Measurements from ENCODE around the gene ETV3L. TPM values are rescaled to one million over a fixed set of nuclear protein-coding genes. Genes with fewer than 3 reads are reported as not detected.

Gene ETV3L
- total RNA-seq, 1 experiment from 2014 or later, result 0.13 TPM

DNA sequence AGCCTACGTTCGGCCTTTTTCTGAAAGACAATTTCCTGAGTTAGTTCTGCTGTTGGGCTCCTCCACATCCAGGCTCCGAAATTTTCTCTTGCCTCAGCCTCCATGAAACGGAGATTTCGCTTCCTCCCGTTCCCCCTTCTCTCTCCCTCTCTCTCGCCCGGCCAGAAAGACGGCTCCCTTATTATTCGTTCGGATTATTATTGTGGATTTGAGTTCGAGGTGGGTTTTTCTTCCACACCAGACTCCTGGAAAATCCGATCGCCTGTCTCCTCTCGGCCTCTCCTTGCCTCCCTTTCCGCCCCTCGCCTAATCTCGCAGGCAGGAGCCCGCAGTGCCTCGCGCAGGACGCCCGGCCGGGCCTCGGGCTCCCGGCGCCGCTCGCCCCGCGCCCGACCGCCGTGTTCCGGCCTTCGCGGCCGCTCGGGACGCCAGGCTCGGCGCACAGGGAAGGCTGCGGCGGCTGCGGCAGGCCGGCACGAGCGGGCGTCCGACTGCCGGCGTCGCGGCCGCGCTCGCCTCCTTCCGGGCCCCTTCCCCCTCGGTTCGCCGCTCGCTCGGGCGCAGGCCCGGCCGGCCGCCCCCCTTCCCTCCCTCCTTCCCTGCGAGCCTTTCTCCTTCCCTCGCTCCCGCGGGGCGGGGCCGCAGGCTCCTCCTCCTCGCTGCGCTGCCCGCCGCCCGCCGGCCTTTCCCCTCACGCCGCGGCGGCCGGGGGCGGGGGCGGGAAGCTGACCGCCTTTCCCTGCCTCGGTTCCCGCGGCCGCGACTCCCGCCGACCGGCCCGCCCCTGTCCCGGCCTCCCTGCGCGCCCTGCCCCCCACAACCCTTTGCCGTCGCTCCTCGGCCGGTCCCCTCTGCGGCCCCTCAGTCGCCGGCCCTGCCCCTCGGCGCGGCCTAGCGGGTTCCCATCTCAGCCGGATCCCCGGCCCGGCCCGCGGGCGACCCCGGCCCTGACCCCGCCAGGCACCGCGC, 54.1 kb downstream of the ETV3L start, which contains the start of gene ARHGEF11 (continued):
- TF ChIP-seq, protein P1, sequence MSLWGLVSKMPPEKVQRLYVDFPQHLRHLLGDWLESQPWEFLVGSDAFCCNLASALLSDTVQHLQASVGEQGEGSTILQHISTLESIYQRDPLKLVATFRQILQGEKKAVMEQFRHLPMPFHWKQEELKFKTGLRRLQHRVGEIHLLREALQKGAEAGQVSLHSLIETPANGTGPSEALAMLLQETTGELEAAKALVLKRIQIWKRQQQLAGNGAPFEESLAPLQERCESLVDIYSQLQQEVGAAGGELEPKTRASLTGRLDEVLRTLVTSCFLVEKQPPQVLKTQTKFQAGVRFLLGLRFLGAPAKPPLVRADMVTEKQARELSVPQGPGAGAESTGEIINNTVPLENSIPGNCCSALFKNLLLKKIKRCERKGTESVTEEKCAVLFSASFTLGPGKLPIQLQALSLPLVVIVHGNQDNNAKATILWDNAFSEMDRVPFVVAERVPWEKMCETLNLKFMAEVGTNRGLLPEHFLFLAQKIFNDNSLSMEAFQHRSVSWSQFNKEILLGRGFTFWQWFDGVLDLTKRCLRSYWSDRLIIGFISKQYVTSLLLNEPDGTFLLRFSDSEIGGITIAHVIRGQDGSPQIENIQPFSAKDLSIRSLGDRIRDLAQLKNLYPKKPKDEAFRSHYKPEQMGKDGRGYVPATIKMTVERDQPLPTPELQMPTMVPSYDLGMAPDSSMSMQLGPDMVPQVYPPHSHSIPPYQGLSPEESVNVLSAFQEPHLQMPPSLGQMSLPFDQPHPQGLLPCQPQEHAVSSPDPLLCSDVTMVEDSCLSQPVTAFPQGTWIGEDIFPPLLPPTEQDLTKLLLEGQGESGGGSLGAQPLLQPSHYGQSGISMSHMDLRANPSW (CRISPR knock-in tag; conservative IDR thresholded peaks at IDR 0.05; ENCODE audit: low read depth), result no peak
- TF ChIP-seq GTF2I (CRISPR knock-in tag; conservative IDR thresholded peaks at IDR 0.05) (no peak), TEAD1 (CRISPR knock-in tag; IDR thresholded peaks at IDR 0.05) (no peak), ZBTB21 (CRISPR knock-in tag; IDR thresholded peaks at IDR 0.05; ENCODE audit: borderline replicate concordance) (0 out of 2 replicates have a peak, but pooled peaks have one; percentile 11), ZNF232 (CRISPR knock-in tag; IDR thresholded peaks at IDR 0.05) (no peak), PRRX2 (CRISPR knock-in tag; IDR thresholded peaks at IDR 0.05) (no peak), TP53 (CRISPR knock-in tag; IDR thresholded peaks at IDR 0.05) (no peak), ESRRA (CRISPR knock-in tag; IDR thresholded peaks at IDR 0.05; ENCODE audit: borderline replicate concordance) (peak; percentile 30; the same call in 1 of the 2 replicates), NR3C1 (CRISPR knock-in tag; conservative IDR thresholded peaks at IDR 0.05; ENCODE audit: low read depth) (no peak), NR2C2 (CRISPR knock-in tag; IDR thresholded peaks at IDR 0.05) (no peak), HMGA2 (CRISPR knock-in tag; IDR thresholded peaks at IDR 0.05) (no peak), ZNF219 (CRISPR knock-in tag; IDR thresholded peaks at IDR 0.05; ENCODE audit: borderline replicate concordance) (no peak), CREB1 (CRISPR knock-in tag; IDR thresholded peaks at IDR 0.05) (no peak), EMX1 (CRISPR knock-in tag; IDR thresholded peaks at IDR 0.05) (no peak), SP1 (CRISPR knock-in tag; conservative IDR thresholded peaks at IDR 0.05) (peak; percentile 74)
- TF ChIP-seq, protein P2, sequence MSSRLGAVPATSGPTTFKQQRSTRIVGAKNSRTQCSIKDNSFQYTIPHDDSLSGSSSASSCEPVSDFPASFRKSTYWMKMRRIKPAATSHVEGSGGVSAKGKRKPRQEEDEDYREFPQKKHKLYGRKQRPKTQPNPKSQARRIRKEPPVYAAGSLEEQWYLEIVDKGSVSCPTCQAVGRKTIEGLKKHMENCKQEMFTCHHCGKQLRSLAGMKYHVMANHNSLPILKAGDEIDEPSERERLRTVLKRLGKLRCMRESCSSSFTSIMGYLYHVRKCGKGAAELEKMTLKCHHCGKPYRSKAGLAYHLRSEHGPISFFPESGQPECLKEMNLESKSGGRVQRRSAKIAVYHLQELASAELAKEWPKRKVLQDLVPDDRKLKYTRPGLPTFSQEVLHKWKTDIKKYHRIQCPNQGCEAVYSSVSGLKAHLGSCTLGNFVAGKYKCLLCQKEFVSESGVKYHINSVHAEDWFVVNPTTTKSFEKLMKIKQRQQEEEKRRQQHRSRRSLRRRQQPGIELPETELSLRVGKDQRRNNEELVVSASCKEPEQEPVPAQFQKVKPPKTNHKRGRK (CRISPR knock-in tag; IDR thresholded peaks at IDR 0.05; ENCODE audit: borderline replicate concordance), result no peak
- TF ChIP-seq, protein P3, sequence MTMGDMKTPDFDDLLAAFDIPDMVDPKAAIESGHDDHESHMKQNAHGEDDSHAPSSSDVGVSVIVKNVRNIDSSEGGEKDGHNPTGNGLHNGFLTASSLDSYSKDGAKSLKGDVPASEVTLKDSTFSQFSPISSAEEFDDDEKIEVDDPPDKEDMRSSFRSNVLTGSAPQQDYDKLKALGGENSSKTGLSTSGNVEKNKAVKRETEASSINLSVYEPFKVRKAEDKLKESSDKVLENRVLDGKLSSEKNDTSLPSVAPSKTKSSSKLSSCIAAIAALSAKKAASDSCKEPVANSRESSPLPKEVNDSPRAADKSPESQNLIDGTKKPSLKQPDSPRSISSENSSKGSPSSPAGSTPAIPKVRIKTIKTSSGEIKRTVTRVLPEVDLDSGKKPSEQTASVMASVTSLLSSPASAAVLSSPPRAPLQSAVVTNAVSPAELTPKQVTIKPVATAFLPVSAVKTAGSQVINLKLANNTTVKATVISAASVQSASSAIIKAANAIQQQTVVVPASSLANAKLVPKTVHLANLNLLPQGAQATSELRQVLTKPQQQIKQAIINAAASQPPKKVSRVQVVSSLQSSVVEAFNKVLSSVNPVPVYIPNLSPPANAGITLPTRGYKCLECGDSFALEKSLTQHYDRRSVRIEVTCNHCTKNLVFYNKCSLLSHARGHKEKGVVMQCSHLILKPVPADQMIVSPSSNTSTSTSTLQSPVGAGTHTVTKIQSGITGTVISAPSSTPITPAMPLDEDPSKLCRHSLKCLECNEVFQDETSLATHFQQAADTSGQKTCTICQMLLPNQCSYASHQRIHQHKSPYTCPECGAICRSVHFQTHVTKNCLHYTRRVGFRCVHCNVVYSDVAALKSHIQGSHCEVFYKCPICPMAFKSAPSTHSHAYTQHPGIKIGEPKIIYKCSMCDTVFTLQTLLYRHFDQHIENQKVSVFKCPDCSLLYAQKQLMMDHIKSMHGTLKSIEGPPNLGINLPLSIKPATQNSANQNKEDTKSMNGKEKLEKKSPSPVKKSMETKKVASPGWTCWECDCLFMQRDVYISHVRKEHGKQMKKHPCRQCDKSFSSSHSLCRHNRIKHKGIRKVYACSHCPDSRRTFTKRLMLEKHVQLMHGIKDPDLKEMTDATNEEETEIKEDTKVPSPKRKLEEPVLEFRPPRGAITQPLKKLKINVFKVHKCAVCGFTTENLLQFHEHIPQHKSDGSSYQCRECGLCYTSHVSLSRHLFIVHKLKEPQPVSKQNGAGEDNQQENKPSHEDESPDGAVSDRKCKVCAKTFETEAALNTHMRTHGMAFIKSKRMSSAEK (CRISPR knock-in tag; IDR thresholded peaks at IDR 0.05; ENCODE audit: borderline replicate concordance), result no peak
- TF ChIP-seq, protein P4, sequence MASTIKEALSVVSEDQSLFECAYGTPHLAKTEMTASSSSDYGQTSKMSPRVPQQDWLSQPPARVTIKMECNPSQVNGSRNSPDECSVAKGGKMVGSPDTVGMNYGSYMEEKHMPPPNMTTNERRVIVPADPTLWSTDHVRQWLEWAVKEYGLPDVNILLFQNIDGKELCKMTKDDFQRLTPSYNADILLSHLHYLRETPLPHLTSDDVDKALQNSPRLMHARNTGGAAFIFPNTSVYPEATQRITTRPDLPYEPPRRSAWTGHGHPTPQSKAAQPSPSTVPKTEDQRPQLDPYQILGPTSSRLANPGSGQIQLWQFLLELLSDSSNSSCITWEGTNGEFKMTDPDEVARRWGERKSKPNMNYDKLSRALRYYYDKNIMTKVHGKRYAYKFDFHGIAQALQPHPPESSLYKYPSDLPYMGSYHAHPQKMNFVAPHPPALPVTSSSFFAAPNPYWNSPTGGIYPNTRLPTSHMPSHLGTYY (CRISPR knock-in tag; IDR thresholded peaks at IDR 0.05), result no peak
- TF ChIP-seq, protein P5, sequence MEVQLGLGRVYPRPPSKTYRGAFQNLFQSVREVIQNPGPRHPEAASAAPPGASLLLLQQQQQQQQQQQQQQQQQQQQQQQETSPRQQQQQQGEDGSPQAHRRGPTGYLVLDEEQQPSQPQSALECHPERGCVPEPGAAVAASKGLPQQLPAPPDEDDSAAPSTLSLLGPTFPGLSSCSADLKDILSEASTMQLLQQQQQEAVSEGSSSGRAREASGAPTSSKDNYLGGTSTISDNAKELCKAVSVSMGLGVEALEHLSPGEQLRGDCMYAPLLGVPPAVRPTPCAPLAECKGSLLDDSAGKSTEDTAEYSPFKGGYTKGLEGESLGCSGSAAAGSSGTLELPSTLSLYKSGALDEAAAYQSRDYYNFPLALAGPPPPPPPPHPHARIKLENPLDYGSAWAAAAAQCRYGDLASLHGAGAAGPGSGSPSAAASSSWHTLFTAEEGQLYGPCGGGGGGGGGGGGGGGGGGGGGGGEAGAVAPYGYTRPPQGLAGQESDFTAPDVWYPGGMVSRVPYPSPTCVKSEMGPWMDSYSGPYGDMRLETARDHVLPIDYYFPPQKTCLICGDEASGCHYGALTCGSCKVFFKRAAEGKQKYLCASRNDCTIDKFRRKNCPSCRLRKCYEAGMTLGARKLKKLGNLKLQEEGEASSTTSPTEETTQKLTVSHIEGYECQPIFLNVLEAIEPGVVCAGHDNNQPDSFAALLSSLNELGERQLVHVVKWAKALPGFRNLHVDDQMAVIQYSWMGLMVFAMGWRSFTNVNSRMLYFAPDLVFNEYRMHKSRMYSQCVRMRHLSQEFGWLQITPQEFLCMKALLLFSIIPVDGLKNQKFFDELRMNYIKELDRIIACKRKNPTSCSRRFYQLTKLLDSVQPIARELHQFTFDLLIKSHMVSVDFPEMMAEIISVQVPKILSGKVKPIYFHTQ (CRISPR knock-in tag; IDR thresholded peaks at IDR 0.05), result no peak
- TF ChIP-seq, protein P6, sequence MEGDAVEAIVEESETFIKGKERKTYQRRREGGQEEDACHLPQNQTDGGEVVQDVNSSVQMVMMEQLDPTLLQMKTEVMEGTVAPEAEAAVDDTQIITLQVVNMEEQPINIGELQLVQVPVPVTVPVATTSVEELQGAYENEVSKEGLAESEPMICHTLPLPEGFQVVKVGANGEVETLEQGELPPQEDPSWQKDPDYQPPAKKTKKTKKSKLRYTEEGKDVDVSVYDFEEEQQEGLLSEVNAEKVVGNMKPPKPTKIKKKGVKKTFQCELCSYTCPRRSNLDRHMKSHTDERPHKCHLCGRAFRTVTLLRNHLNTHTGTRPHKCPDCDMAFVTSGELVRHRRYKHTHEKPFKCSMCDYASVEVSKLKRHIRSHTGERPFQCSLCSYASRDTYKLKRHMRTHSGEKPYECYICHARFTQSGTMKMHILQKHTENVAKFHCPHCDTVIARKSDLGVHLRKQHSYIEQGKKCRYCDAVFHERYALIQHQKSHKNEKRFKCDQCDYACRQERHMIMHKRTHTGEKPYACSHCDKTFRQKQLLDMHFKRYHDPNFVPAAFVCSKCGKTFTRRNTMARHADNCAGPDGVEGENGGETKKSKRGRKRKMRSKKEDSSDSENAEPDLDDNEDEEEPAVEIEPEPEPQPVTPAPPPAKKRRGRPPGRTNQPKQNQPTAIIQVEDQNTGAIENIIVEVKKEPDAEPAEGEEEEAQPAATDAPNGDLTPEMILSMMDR (IDR thresholded peaks at IDR 0.05), result no peak
